Measurements from ENCODE around the gene GRIA4.

Gene GRIA4

DNA sequence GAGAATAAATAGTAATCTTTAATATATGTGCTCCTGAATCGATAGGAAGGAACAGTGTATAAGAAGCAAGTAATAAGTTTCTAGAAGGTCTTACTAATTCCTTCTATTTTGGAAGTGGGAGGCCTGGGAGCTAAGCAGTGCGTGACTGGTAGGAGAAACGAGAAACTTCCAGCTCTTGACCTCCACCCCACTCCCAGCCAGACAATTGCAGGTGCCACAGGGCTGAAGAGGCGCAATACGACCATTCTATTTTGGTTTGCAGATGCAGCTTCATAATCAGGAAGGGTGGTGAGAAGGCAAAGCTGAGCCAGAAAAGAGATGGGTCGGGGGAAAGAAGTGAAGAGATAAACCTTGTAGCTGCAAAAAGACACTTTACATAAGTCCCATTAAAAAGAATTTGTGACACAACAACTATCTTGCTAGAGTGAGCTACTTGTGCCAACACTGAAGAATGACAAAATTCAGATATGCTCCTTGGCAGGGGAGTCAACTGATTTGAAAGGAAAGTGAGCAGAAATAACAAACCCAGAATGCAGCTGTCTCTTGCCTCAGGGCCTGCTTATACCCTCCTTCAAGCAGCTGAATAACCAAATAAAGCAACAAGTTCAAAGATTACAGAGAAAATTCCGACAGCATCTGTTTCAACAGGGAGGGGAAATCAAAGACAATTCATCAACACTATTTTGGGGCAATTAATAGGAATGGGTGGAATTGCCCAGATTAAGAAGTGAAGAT, 35.1 kb downstream of the GRIA4 start:
- no peaks in the 10 kb centered on the region for H3K27me3 ChIP-seq (ENCODE audit: insufficient read depth, poor library complexity, severe bottlenecking)
- no peak overlapping the region for H3K27ac ChIP-seq (replicated peaks)
- DNase-seq (ENCODE audit: low read depth in 1 of 2, low spot score in 1 of 2): no peak
- no peak overlapping the region for H3K4me3 ChIP-seq (replicated peaks; ENCODE audit: insufficient read depth, low read length)
- TF ChIP-seq GABPA (IDR thresholded peaks at IDR 0.05; ENCODE audit: low read depth): no peak
- TF ChIP-seq SPI1 (IDR thresholded peaks at IDR 0.05; ENCODE audit: borderline replicate concordance, low read depth): no peak
- TF ChIP-seq POLR2AphosphoS5 (IDR thresholded peaks at IDR 0.05; ENCODE audit: low read depth): no peak
- TF ChIP-seq, protein P1, sequence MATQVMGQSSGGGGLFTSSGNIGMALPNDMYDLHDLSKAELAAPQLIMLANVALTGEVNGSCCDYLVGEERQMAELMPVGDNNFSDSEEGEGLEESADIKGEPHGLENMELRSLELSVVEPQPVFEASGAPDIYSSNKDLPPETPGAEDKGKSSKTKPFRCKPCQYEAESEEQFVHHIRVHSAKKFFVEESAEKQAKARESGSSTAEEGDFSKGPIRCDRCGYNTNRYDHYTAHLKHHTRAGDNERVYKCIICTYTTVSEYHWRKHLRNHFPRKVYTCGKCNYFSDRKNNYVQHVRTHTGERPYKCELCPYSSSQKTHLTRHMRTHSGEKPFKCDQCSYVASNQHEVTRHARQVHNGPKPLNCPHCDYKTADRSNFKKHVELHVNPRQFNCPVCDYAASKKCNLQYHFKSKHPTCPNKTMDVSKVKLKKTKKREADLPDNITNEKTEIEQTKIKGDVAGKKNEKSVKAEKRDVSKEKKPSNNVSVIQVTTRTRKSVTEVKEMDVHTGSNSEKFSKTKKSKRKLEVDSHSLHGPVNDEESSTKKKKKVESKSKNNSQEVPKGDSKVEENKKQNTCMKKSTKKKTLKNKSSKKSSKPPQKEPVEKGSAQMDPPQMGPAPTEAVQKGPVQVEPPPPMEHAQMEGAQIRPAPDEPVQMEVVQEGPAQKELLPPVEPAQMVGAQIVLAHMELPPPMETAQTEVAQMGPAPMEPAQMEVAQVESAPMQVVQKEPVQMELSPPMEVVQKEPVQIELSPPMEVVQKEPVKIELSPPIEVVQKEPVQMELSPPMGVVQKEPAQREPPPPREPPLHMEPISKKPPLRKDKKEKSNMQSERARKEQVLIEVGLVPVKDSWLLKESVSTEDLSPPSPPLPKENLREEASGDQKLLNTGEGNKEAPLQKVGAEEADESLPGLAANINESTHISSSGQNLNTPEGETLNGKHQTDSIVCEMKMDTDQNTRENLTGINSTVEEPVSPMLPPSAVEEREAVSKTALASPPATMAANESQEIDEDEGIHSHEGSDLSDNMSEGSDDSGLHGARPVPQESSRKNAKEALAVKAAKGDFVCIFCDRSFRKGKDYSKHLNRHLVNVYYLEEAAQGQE (IDR thresholded peaks at IDR 0.05; ENCODE audit: insufficient replicate concordance, low read depth): no peak
- TF ChIP-seq, protein P2, sequence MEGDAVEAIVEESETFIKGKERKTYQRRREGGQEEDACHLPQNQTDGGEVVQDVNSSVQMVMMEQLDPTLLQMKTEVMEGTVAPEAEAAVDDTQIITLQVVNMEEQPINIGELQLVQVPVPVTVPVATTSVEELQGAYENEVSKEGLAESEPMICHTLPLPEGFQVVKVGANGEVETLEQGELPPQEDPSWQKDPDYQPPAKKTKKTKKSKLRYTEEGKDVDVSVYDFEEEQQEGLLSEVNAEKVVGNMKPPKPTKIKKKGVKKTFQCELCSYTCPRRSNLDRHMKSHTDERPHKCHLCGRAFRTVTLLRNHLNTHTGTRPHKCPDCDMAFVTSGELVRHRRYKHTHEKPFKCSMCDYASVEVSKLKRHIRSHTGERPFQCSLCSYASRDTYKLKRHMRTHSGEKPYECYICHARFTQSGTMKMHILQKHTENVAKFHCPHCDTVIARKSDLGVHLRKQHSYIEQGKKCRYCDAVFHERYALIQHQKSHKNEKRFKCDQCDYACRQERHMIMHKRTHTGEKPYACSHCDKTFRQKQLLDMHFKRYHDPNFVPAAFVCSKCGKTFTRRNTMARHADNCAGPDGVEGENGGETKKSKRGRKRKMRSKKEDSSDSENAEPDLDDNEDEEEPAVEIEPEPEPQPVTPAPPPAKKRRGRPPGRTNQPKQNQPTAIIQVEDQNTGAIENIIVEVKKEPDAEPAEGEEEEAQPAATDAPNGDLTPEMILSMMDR (IDR thresholded peaks at IDR 0.05; ENCODE audit: insufficient read depth, low read length): no peak

DNA sequence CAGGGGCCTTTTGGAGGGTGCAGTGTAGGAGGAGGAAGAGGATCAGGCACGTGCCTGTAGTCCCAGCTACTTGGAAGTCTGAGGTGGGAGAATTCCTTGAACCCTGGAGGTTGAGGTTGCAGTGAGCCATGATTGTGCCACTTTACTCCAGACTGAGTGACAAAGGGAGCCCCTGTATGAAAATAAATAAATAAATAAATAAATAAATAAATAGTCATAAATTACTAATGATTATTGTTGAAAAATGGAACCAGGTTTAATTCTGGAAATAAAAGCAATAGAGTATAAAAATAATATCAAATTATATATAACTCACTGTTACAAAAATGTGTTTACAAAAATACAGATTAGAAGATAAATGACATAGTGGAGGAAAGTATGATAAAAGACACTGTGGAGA, 37.9 kb downstream of the GRIA4 start:
- no peaks in the 10 kb centered on the region for H3K27me3 ChIP-seq (ENCODE audit: insufficient read depth, poor library complexity, severe bottlenecking)
- no peak overlapping the region for H3K27ac ChIP-seq (replicated peaks)
- DNase-seq (ENCODE audit: low read depth in 1 of 2, low spot score in 1 of 2): no peak
- H3K4me3 ChIP-seq (replicated peaks; ENCODE audit: insufficient read depth, low read length): no peak overlapping the region
- TF ChIP-seq SPI1 (IDR thresholded peaks at IDR 0.05; ENCODE audit: borderline replicate concordance, low read depth) (no peak), POLR2AphosphoS5 (IDR thresholded peaks at IDR 0.05; ENCODE audit: low read depth) (no peak), GABPA (IDR thresholded peaks at IDR 0.05; ENCODE audit: low read depth) (no peak)
- TF ChIP-seq, protein P2 (IDR thresholded peaks at IDR 0.05; ENCODE audit: insufficient read depth, low read length): no peak
- TF ChIP-seq, protein P1 (IDR thresholded peaks at IDR 0.05; ENCODE audit: insufficient replicate concordance, low read depth): no peak

DNA sequence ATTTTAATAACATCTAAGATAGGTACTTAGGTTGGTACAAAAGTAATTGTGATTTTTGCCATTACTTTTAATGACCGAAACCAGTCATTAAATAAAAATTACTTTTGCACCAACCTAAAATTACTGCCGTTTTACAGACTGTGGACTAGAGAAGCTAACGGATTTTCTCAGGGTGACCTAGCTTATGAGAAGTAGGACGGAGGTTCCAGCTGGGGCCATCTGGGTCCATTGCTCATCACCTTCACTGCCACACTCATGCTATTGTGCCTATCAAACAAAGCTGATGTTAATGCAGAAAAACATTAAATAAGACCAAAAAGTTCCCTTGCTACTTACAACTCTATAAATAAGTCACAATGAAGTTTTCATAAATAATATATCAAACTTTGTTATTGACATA, 38.9 kb downstream of the GRIA4 start:
- DNase-seq (ENCODE audit: low read depth in 1 of 2, low spot score in 1 of 2): no peak
- Histone ChIP-seq H3K4me3 (replicated peaks; ENCODE audit: insufficient read depth, low read length) (no peak overlapping the region), H3K27me3 (ENCODE audit: insufficient read depth, poor library complexity, severe bottlenecking) (no peaks in the 10 kb centered on the region), H3K27ac (replicated peaks) (no peak overlapping the region)
- no peak for TF ChIP-seq SPI1 (IDR thresholded peaks at IDR 0.05; ENCODE audit: borderline replicate concordance, low read depth)

DNA sequence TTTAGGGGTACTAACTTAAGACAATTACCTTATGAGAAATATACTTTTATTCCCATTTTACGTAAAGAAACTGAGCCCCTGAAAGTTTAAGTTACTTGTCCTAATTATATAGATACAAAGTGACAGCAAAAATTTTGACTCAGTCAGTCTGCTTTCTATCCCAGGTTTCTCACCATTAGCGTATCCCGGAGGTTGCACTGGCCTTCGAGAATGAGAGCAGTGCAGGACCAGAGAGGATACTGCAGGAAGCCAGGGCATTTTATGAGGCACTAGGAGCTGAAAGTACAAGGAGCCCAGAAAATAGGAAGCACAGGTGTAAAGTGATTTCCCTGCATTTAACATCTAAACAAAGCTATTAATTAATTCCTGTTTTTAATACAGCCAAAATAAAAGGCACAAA, 55.4 kb downstream of the GRIA4 start:
- Histone ChIP-seq H3K4me3 (replicated peaks; ENCODE audit: insufficient read depth, low read length) (no peak overlapping the region), H3K27me3 (ENCODE audit: insufficient read depth, poor library complexity, severe bottlenecking) (no peaks in the 10 kb centered on the region), H3K27ac (replicated peaks) (no peak overlapping the region)
- no peak for DNase-seq (ENCODE audit: low read depth in 1 of 2, low spot score in 1 of 2)
- TF ChIP-seq SPI1 (IDR thresholded peaks at IDR 0.05; ENCODE audit: borderline replicate concordance, low read depth) (no peak), GABPA (IDR thresholded peaks at IDR 0.05; ENCODE audit: low read depth) (no peak), POLR2AphosphoS5 (IDR thresholded peaks at IDR 0.05; ENCODE audit: low read depth) (no peak)
- TF ChIP-seq, protein P2 (IDR thresholded peaks at IDR 0.05; ENCODE audit: insufficient read depth, low read length): no peak
- TF ChIP-seq, protein P1 (IDR thresholded peaks at IDR 0.05; ENCODE audit: insufficient replicate concordance, low read depth): no peak

All from HL-60 (cell line).